NB4 (cell line): ENCODE results near the gene ACKR3.

Experiments used
- MYC ChIP-seq: IDR thresholded peaks from 2 replicates; pipeline ENCODE4 v1.6.1; 2011; ENCODE audit warnings: low read depth, low read length
- POLR2A ChIP-seq: IDR thresholded peaks from 2 replicates; pipeline ENCODE4 v1.6.1; 2011; ENCODE audit warnings: mild to moderate bottlenecking; ENCODE audit not compliant: insufficient read length; ENCODE audit errors: extremely low read depth
- TF ChIP-seq, protein P1 (sequence below): IDR thresholded peaks from one replicate; pipeline ENCODE4 v1.5.1; 2012; ENCODE audit warnings: low read depth, low read length

DNA sequence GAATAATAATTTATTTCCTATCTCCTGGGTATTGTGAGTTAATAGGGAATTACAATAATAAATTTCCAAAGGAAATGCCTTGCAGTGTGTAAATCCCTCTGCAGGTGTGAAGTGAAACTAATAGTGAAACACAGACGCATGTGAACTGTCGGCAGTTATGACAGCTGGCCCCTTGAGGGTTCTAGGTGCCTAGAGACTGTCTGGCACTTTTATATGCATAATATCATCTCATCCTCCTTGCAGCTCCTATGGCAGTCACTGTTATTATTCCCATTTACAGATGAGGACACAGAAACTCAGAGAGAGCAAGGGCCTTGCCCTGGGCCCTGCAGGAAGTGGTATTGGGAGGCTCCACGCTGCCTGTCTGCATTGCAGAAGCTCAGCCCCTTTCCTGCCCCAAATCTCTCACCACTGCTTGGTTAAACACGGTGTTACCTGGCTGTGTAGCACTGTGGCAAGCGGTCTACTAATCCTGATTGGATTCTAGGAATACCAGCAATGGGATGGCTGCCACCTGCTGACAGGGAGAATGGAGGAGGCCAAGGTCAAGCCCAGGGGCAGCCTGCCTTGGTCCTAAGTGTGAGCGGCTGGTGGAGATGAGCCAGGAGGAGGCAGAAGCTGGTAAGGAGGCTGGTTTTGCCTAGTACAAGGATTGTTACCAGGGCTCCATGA, 32.8 kb upstream of the ACKR3 start:
- TF ChIP-seq, protein P1, sequence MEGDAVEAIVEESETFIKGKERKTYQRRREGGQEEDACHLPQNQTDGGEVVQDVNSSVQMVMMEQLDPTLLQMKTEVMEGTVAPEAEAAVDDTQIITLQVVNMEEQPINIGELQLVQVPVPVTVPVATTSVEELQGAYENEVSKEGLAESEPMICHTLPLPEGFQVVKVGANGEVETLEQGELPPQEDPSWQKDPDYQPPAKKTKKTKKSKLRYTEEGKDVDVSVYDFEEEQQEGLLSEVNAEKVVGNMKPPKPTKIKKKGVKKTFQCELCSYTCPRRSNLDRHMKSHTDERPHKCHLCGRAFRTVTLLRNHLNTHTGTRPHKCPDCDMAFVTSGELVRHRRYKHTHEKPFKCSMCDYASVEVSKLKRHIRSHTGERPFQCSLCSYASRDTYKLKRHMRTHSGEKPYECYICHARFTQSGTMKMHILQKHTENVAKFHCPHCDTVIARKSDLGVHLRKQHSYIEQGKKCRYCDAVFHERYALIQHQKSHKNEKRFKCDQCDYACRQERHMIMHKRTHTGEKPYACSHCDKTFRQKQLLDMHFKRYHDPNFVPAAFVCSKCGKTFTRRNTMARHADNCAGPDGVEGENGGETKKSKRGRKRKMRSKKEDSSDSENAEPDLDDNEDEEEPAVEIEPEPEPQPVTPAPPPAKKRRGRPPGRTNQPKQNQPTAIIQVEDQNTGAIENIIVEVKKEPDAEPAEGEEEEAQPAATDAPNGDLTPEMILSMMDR, result no peak
- TF ChIP-seq POLR2A (no peak), MYC (no peak)
